GM23338 (cell line): Measurements from ENCODE around the gene IPO8. TPM values are rescaled to one million over a fixed set of nuclear protein-coding genes. Genes with fewer than 3 reads are reported as not detected.
"Not testable (repeated sequence)": the region's sequence is repeated elsewhere in the genome, so short reads cannot be mapped to it uniquely, and the experiment has no call there.

Experiments
- ATAC-seq: fragments of 200-7000 bp; cut with Tn5 transposase; 3 replicates; pipeline ENCODE4 v1.9.1; 2020
- DNase-seq: peaks from one replicate; pipeline ENCODE4 v3.0.0-alpha.2; 2015; ENCODE audit warnings: low spot score
- H2AFZ ChIP-seq: fragments of 200-600 bp; sonication (generic); 2 replicates; pipeline ENCODE4 v1.8.0; 2016; ENCODE audit warnings: antibody characterized with exemption, mild to moderate bottlenecking, moderate library complexity
- H3F3A ChIP-seq: fragments of 200-600 bp; sonication (generic); replicated peaks from 2 replicates; pipeline ENCODE4 v1.8.0; 2017; ENCODE audit warnings: antibody characterized with exemption, mixed run types, low read depth
- H3K27ac ChIP-seq: fragments of 200-600 bp; sonication (generic); 2 replicates; pipeline ENCODE4 v1.6.1; 2016; ENCODE audit warnings: low read depth
- H3K27me3 ChIP-seq: fragments of 200-600 bp; sonication (generic); 2 replicates; pipeline ENCODE4 v1.8.0; 2016; ENCODE audit warnings: mild to moderate bottlenecking, mixed run types, moderate library complexity; ENCODE audit not compliant: insufficient read depth
- H3K36me3 ChIP-seq: fragments of 200-600 bp; sonication (generic); 2 replicates; pipeline ENCODE4 v1.8.0; 2016; ENCODE audit warnings: mild to moderate bottlenecking; ENCODE audit not compliant: insufficient read depth
- H3K4me1 ChIP-seq: fragments of 200-600 bp; sonication (generic); 2 replicates; pipeline ENCODE4 v1.8.0; 2016; ENCODE audit warnings: mild to moderate bottlenecking, moderate library complexity; ENCODE audit not compliant: insufficient read depth
- H3K4me2 ChIP-seq: fragments of 200-600 bp; sonication (generic); 2 replicates; pipeline ENCODE4 v1.7.1; 2017; ENCODE audit warnings: mixed run types
- H3K4me3 ChIP-seq: fragments of 200-600 bp; sonication (generic); 2 replicates; pipeline ENCODE4 v1.6.1; 2016; ENCODE audit warnings: mixed run types
- H3K79me2 ChIP-seq: fragments of 200-600 bp; sonication (generic); replicated peaks from 2 replicates; pipeline ENCODE4 v1.8.0; 2017; ENCODE audit warnings: mild to moderate bottlenecking; ENCODE audit not compliant: insufficient read depth
- H3K9me2 ChIP-seq: fragments of 200-600 bp; sonication (generic); 2 replicates; pipeline ENCODE4 v1.8.0; 2017; ENCODE audit not compliant: insufficient read depth
- H4K20me1 ChIP-seq: fragments of 200-600 bp; sonication (generic); replicated peaks from 2 replicates; pipeline ENCODE4 v1.8.0; 2017; ENCODE audit warnings: mild to moderate bottlenecking; ENCODE audit not compliant: insufficient read depth
- H3K27ac Mint-ChIP-seq: 2 replicates; pipeline ENCODE4 v1.8.0; 2020; ENCODE audit warnings: inconsistent platforms, mild to moderate bottlenecking, moderate library complexity, mixed read lengths
- H3K27me3 Mint-ChIP-seq: 3 replicates; pipeline ENCODE4 v1.8.0; 2022; ENCODE audit warnings: low read depth, mild to moderate bottlenecking, moderate library complexity, mixed read lengths, inconsistent platforms; ENCODE audit not compliant: insufficient read depth, poor library complexity
- H3K36me3 Mint-ChIP-seq: 3 replicates; pipeline ENCODE4 v1.8.0; 2021; ENCODE audit warnings: low read depth, mild to moderate bottlenecking, inconsistent platforms, moderate library complexity, mixed read lengths
- H3K4me1 Mint-ChIP-seq: 3 replicates; pipeline ENCODE4 v1.8.0; 2020; ENCODE audit warnings: mild to moderate bottlenecking, inconsistent platforms, mixed read lengths
- H3K4me3 Mint-ChIP-seq: 3 replicates; pipeline ENCODE4 v1.8.0; 2021; ENCODE audit warnings: moderate library complexity, mild to moderate bottlenecking, inconsistent platforms, mixed read lengths
- H3K9me3 Mint-ChIP-seq: 3 replicates; pipeline ENCODE4 v1.8.0; 2020; ENCODE audit warnings: moderate library complexity, mild to moderate bottlenecking, inconsistent platforms, mixed read lengths
- CREB1 ChIP-seq: fragments of 250-450 bp; sonication (Bioruptor Pico); IDR thresholded peaks from 2 replicates; pipeline ENCODE4 v1.5.0; 2020; ENCODE audit warnings: low read depth, mild to moderate bottlenecking, moderate library complexity
- EZH2 ChIP-seq: fragments of 200-600 bp; sonication (generic); IDR thresholded peaks from one replicate; pipeline ENCODE4 v1.8.0; 2017; ENCODE audit warnings: antibody characterized with exemption, mild to moderate bottlenecking, low read depth; ENCODE audit not compliant: unreplicated experiment
- ZNF331 ChIP-seq: fragments of 250-450 bp; sonication (Bioruptor Pico); IDR thresholded peaks from 2 replicates; pipeline ENCODE4 v1.5.0; 2020; ENCODE audit warnings: low read depth, mild to moderate bottlenecking, moderate library complexity
- ZNF462 ChIP-seq: fragments of 250-450 bp; sonication (Bioruptor Pico); IDR thresholded peaks from 2 replicates; pipeline ENCODE4 v1.5.0; 2020; ENCODE audit warnings: mild to moderate bottlenecking, moderate library complexity
- polyA plus RNA-seq: library from polyadenylated mRNA; unstranded; fragments of >200 nt; fragmentation: Nextera tagmentation; extraction: Ambion mirVana; gene quantifications from 2 replicates; pipeline ENCODE4 v1.2.1, GENCODE V29; 2016
- total RNA-seq: library from RNA; depleted of rRNA; stranded (reverse); fragments of >200 nt; shearing (Covaris generic); gene quantifications from 2 replicates; pipeline ENCODE4 v1.2.3, GENCODE V29; 2014

The IPO8 gene
- total and polyA plus RNA-seq, 2 experiments from 2014 or later: 13.4 to 53.6 TPM

- no peak for TF ChIP-seq ZNF462 (CRISPR knock-in tag)
- TF ChIP-seq CREB1 (CRISPR knock-in tag): no peak
- TF ChIP-seq EZH2: no peak
- no peak for TF ChIP-seq ZNF331 (CRISPR knock-in tag)
These were observed 73.2 kb downstream of the IPO8 start (continued) for GRCh38 chr12:30622509-30622908.

- not testable (repeated sequence) for H3K4me3 Mint-ChIP-seq, H3K9me2 ChIP-seq, H3K27ac ChIP-seq, H3K4me1 ChIP-seq, H3K4me2 ChIP-seq, H3K9me3 Mint-ChIP-seq, H3F3A ChIP-seq, H3K27me3 ChIP-seq, H2AFZ ChIP-seq, H3K36me3 ChIP-seq, H3K4me3 ChIP-seq, H4K20me1 ChIP-seq, H3K27me3 Mint-ChIP-seq, H3K36me3 Mint-ChIP-seq, H3K79me2 ChIP-seq, DNase-seq, H3K4me1 Mint-ChIP-seq, ATAC-seq, H3K27ac Mint-ChIP-seq
These were observed 73.9 kb downstream of the IPO8 start for GRCh38 chr12:30621663-30622241.
